GM12878 (cell line): ENCODE results near the gene DNAJC25. TPM values are rescaled to one million over a fixed set of nuclear protein-coding genes. Genes with fewer than 3 reads are reported as not detected.
A peak's percentile ranks its signal among the peaks of the same experiment; 100 is the strongest.

Experiments
- ASH2L ChIP-seq: fragments of 300-600, 200-600 bp; sonication (generic); IDR thresholded peaks from 2 replicates; pipeline ENCODE4 v1.6.1; 2017; ENCODE audit warnings: low read depth, mild to moderate bottlenecking, borderline replicate concordance
- ATF3 ChIP-seq: IDR thresholded peaks from 2 replicates; pipeline ENCODE4 v1.6.1; 2011; ENCODE audit warnings: low read depth, mild to moderate bottlenecking, low read length, moderate library complexity, borderline replicate concordance; ENCODE audit errors: extremely low read depth
- BHLHE40 ChIP-seq, 2 experiments: fragments of 450-650 bp in 1 of 2; IDR thresholded peaks; 2 replicates each; pipeline ENCODE4 v1.6.1; 2011 to 2017; ENCODE audit warnings: low read depth in 2 of 2, borderline replicate concordance in 1 of 2, improper control_type of control experiment in 1 of 2, low read length in 1 of 2, mild to moderate bottlenecking in 1 of 2
- CREB1 ChIP-seq: IDR thresholded peaks from 2 replicates; pipeline ENCODE4 v1.6.1; 2012; ENCODE audit warnings: low read depth, mild to moderate bottlenecking, inconsistent platforms
- E2F4 ChIP-seq: IDR thresholded peaks from 2 replicates; pipeline ENCODE4 v1.6.1; 2012; ENCODE audit warnings: low read depth, low read length, improper control_type of control experiment
- GATAD2B ChIP-seq: fragments of 450-650 bp; conservative IDR thresholded peaks from 2 replicates; pipeline ENCODE4 v1.6.1; 2017; ENCODE audit warnings: low read depth, mild to moderate bottlenecking, moderate library complexity
- IRF5 ChIP-seq: fragments of 450-650 bp; IDR thresholded peaks from 2 replicates; pipeline ENCODE4 v1.6.1; 2017; ENCODE audit warnings: borderline replicate concordance
- KAT2A ChIP-seq: conservative IDR thresholded peaks from 2 replicates; pipeline ENCODE4 v1.6.1; 2011; ENCODE audit warnings: low read depth, low read length; ENCODE audit not compliant: control insufficient read depth
- MTA3 ChIP-seq: IDR thresholded peaks from 2 replicates; pipeline ENCODE4 v1.6.1; 2012; ENCODE audit warnings: low read length, inconsistent platforms, borderline replicate concordance
- NR2C2 ChIP-seq: IDR thresholded peaks from 2 replicates; pipeline ENCODE4 v1.6.1; 2011; ENCODE audit warnings: borderline replicate concordance, low read depth; ENCODE audit not compliant: control insufficient read depth, insufficient read length
- POLR2A ChIP-seq: IDR thresholded peaks from 2 replicates; pipeline ENCODE4 v1.6.1; 2011; ENCODE audit warnings: low read depth, mild to moderate bottlenecking, low read length
- RB1 ChIP-seq: fragments of 450-650 bp; formaldehyde crosslinking; IDR thresholded peaks from 2 replicates; pipeline ENCODE4 v1.6.1; 2017; ENCODE audit warnings: mild to moderate bottlenecking, borderline replicate concordance
- REST ChIP-seq: IDR thresholded peaks from 2 replicates; pipeline ENCODE4 v1.6.1; 2012; ENCODE audit warnings: mild to moderate bottlenecking, low read depth, low read length
- RFX5 ChIP-seq: IDR thresholded peaks from 2 replicates; pipeline ENCODE4 v1.6.1; 2011; ENCODE audit warnings: low read depth, low read length, improper control_type of control experiment
- SMARCA5 ChIP-seq: fragments of 450-650 bp; IDR thresholded peaks from 2 replicates; pipeline ENCODE4 v1.6.1; 2017; ENCODE audit warnings: mild to moderate bottlenecking
- SREBF2 ChIP-seq: IDR thresholded peaks from 2 replicates; pipeline ENCODE4 v1.6.1; 2012; ENCODE audit warnings: mild to moderate bottlenecking, low read length
- ZBED1 ChIP-seq: IDR thresholded peaks from 2 replicates; pipeline ENCODE4 v1.6.1; 2016; ENCODE audit warnings: borderline replicate concordance
- ZBTB11 ChIP-seq: fragments of 450-650 bp; formaldehyde crosslinking; IDR thresholded peaks from 2 replicates; pipeline ENCODE4 v1.5.0; 2022; ENCODE audit warnings: mild to moderate bottlenecking, missing genetic modification characterization
- ZNF622 ChIP-seq: fragments of 450-650 bp; IDR thresholded peaks from 2 replicates; pipeline ENCODE4 v1.6.1; 2017; ENCODE audit warnings: mild to moderate bottlenecking, inconsistent platforms
- polyA plus RNA-seq, 11 experiments: library from polyadenylated mRNA; depleted of rRNA in 4 of 11; unstranded in 6 of 11; stranded (reverse) in 5 of 11; fragments of >200 nt; fragmentation: Nextera tagmentation in 4 of 11; fragmentation: Illumina TruSeq in 1 of 11; extraction: Ambion mirVana in 4 of 11; extraction: Trizol in 1 of 11; gene quantifications; 1 replicate in 1 of 11; 2 replicates in 10 of 11; pipeline versions ENCODE4 v1.2.1 to v1.2.3, GENCODE V29; 2011 to 2016; ENCODE audit warnings: inconsistent platforms in 2 of 11, missing spikeins in 2 of 11, low read depth in 1 of 11
- total RNA-seq, 4 experiments: library from RNA; depleted of rRNA in 3 of 4; stranded (reverse); fragments of >200 nt in 3 of 4; fragmentation: Illumina TruSeq in 1 of 4; extraction: Trizol in 1 of 4; gene quantifications; 2 replicates each; pipeline versions ENCODE4 v1.2.1 to v1.2.3, GENCODE V29; 2013 to 2021

DNAJC25 gene
- total and polyA plus RNA-seq, 10 of the 15 experiments (the other 5 are each of a cell fraction or from before 2014, with no cell fraction given): 2.4 to 6.4 (median 4.0) TPM

GRCh38 chr9:111631214-111631971 is at the start of gene DNAJC25 (continued):
- TF ChIP-seq GATAD2B (peak; percentile 93), RFX5 (peak; percentile 47; the same call in 1 of the 2 replicates), ATF3 (no peak), BHLHE40 (IDR thresholded peaks at IDR 0.05; ENCODE audit: borderline replicate concordance in 1 of 2, low read depth in 2 of 2, low read length in 1 of 2) (peak; percentile 52 to 57; a peak in 2 of 4 replicates), ZBED1 (no peak; the same call in 1 of the 2 replicates), NR2C2 (no peak), KAT2A (no peak), ZBTB11 (CRISPR knock-in tag) (no peak), RB1 (peak; percentile 74; the same call in 1 of the 2 replicates), CREB1 (peak; percentile 91), ASH2L (peak; percentile 41; the same call in 1 of the 2 replicates), ZNF622 (no peak), SREBF2 (0 out of 2 replicates have a peak, but pooled peaks have one; percentile 9), E2F4 (peak; percentile 18; the same call in 1 of the 2 replicates), REST (no peak), IRF5 (no peak), MTA3 (no peak), POLR2A (peak; percentile 100), SMARCA5 (peak; percentile 79; the same call in 1 of the 2 replicates)
